Uterus (tissue), 4 donors: ENCODE data around the gene RASAL2. TPM values are rescaled to one million over a fixed set of nuclear protein-coding genes. Genes with fewer than 3 reads are reported as not detected.

Experiments used
- DNase-seq, 2 donors: peaks; one replicate each; pipeline ENCODE4 v3.0.0-alpha.2; 2019 to 2020
- H3K27ac ChIP-seq, 2 donors: fragments of 200-600 bp; sonication (generic); 1 replicate in 1 of 2; 2 replicates in 1 of 2; pipeline ENCODE4 v1.5.1; 2016 to 2018
- H3K27me3 ChIP-seq, 2 donors: fragments of 200-600 bp; sonication (generic); one replicate each; pipeline ENCODE4 v1.5.1; 2018 to 2019; ENCODE audit warnings: control low read depth in 1 of 2
- H3K36me3 ChIP-seq, 2 donors: fragments of 200-600 bp; sonication (generic); one replicate each; pipeline ENCODE4 v1.5.1; 2019; ENCODE audit warnings: control low read depth in 1 of 2
- H3K4me1 ChIP-seq, 2 donors: fragments of 200-600 bp; sonication (generic); one replicate each; pipeline ENCODE4 v1.5.1; 2018 to 2019; ENCODE audit warnings: control low read depth in 1 of 2
- H3K4me3 ChIP-seq, 2 donors: fragments of 200-600 bp; sonication (generic); 1 replicate in 1 of 2; 2 replicates in 1 of 2; pipeline ENCODE4 v1.5.1; 2018 to 2019; ENCODE audit warnings: mild to moderate bottlenecking in 1 of 2
- H3K9me3 ChIP-seq, 2 donors: fragments of 200-600 bp; sonication (generic); one replicate each; pipeline ENCODE4 v1.5.1; 2019; ENCODE audit warnings: control low read depth in 1 of 2
- POLR2A ChIP-seq, 2 donors: fragments of 450-650 bp; IDR thresholded peaks; one replicate each; pipeline ENCODE4 v1.6.1; 2016; ENCODE audit warnings: antibody characterized with exemption in 2 of 2, mild to moderate bottlenecking in 1 of 2, moderate library complexity in 1 of 2
- intact Hi-C: fragments of 100-400 bp; cut with DNase I; formaldehyde crosslinking; loops from one replicate; pipeline ENCODE4 v1.15.1; 2023; ENCODE audit warnings: low total_unique reads
- total RNA-seq, 4 donors: library from RNA; depleted of rRNA in 3 of 4; stranded (reverse); fragments of >200 nt in 3 of 4; gene quantifications; one replicate each; pipeline versions ENCODE4 v1.1.0 to v1.2.4, GENCODE V29; 2014 to 2023
- TF ChIP-seq, protein P1 (sequence below), 4 experiments: fragments of 200-600 bp in 2 of 4; fragments of 450-650 bp in 2 of 4; sonication (generic) in 2 of 4; IDR thresholded peaks; one replicate each; pipeline ENCODE4 v1.5.1; 2016 to 2019; ENCODE audit warnings: antibody characterized with exemption in 4 of 4, mild to moderate bottlenecking in 2 of 4, moderate library complexity in 1 of 4
- donor health status: DM: yes; HTN: yes; CAD: no.

Gene RASAL2
- total RNA-seq, 4 donors from 2014 or later: 10.0 to 42.5 (median 29.8) TPM

DNA sequence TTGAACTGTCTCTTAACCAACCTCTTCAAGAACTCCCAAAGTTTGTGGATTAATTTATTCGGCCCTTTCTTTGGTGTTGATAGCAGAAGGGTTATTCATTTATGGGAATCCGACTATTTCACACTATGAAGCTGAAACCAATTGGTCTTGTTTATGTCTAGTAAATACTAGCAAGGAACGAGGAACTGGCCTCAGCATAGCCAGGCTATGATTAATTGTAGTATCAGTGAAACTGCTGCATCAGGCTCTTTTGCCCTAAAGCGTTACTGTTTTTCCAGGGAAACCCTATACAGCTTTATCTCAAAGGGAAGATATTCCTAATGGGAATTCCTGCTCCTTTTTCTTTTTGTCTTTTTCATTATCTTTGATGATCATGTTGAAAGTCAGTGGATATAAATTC lies 367.8 kb downstream of the RASAL2 start:
- H3K4me1 ChIP-seq: no peaks in the 10 kb centered on the region
- no peak overlapping the region for H3K27ac ChIP-seq
- H3K4me3 ChIP-seq: no peak overlapping the region
- DNase-seq: no peak
- intact Hi-C loops: no loop called here
- TF ChIP-seq, protein P1, sequence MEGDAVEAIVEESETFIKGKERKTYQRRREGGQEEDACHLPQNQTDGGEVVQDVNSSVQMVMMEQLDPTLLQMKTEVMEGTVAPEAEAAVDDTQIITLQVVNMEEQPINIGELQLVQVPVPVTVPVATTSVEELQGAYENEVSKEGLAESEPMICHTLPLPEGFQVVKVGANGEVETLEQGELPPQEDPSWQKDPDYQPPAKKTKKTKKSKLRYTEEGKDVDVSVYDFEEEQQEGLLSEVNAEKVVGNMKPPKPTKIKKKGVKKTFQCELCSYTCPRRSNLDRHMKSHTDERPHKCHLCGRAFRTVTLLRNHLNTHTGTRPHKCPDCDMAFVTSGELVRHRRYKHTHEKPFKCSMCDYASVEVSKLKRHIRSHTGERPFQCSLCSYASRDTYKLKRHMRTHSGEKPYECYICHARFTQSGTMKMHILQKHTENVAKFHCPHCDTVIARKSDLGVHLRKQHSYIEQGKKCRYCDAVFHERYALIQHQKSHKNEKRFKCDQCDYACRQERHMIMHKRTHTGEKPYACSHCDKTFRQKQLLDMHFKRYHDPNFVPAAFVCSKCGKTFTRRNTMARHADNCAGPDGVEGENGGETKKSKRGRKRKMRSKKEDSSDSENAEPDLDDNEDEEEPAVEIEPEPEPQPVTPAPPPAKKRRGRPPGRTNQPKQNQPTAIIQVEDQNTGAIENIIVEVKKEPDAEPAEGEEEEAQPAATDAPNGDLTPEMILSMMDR (IDR thresholded peaks at IDR 0.05): no peak
- no peak for TF ChIP-seq POLR2A (IDR thresholded peaks at IDR 0.05)
- no peaks in the 10 kb centered on the region for H3K27me3 ChIP-seq
- no peaks in the 10 kb centered on the region for H3K36me3 ChIP-seq
- no peaks in the 10 kb centered on the region for H3K9me3 ChIP-seq

DNA sequence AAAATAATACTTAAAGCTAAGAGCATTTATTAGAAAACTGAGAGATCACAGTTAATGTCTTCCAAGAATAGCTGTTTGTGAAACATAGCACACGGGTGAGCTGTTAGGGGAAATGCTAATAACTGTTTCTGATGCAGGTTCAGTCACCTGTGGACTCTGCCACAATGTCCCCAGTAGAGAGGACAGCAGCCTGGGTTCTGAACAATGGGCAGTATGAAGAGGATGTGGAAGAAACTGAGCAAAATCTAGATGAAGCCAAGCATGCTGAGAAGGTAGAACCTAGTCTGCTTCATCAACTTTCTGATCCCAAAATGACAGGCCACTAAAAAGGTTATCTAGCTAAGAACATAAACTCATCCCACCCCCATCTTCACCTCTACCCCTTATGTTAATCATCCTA lies 370.2 kb downstream of the RASAL2 start:
- Histone ChIP-seq H3K27ac (no peak overlapping the region), H3K9me3 (no peaks in the 10 kb centered on the region), H3K4me1 (no peaks in the 10 kb centered on the region), H3K27me3 (no peaks in the 10 kb centered on the region), H3K36me3 (no peaks in the 10 kb centered on the region), H3K4me3 (no peak overlapping the region)
- intact Hi-C loops: no loop called here
- TF ChIP-seq POLR2A (IDR thresholded peaks at IDR 0.05): no peak
- TF ChIP-seq, protein P1 (IDR thresholded peaks at IDR 0.05): no peak
- no peak for DNase-seq

DNA sequence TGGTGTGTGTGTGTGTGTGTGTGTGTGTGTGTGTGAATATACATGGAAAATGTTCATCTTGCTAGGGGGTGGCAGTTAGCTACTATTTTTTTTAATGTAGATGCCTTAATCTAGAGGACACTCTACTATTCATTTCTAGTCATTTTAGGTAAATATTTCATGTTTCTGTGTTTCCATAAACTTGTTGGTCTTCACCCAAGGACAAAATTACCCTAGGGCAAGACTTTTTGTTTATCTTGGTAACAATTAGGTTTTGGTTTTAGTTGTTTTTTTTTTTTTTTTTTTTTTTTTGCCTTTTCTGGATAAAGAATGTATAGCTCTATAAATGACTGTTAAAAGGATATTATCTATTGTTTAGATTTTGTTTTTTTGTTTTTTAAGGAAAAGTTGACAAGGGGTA lies 370.7 kb downstream of the RASAL2 start:
- intact Hi-C loops: no loop called here
- no peak overlapping the region for H3K4me3 ChIP-seq
- H3K27ac ChIP-seq: no peak overlapping the region
- no peaks in the 10 kb centered on the region for H3K27me3 ChIP-seq
- no peak for TF ChIP-seq POLR2A (IDR thresholded peaks at IDR 0.05)
- TF ChIP-seq, protein P1 (IDR thresholded peaks at IDR 0.05): no peak
- DNase-seq: no peak
- no peaks in the 10 kb centered on the region for H3K36me3 ChIP-seq
- H3K9me3 ChIP-seq: no peaks in the 10 kb centered on the region
- H3K4me1 ChIP-seq: no peaks in the 10 kb centered on the region

DNA sequence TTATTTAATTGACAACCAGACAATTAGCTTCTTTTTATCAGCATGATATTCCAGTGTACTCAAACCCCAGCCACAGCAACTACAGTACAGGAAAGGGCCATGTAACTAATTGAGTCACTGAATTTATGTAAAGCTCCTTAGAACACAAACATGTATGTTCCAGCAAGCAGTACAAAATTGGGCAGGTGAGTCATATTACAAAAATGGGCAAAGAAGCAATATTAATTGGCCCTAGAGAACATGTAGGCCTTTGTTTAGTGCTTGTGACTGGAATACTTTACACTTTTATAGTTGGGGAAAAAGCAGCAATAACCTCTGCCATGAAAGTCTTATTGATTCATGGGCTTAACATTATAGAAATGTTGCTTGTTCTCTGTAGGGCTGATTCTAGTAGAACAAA lies 371.1 kb downstream of the RASAL2 start:
- H3K9me3 ChIP-seq: no peaks in the 10 kb centered on the region
- H3K36me3 ChIP-seq: no peaks in the 10 kb centered on the region
- no peak for TF ChIP-seq POLR2A (IDR thresholded peaks at IDR 0.05)
- TF ChIP-seq, protein P1 (IDR thresholded peaks at IDR 0.05): no peak
- no peak overlapping the region for H3K4me3 ChIP-seq
- no peak overlapping the region for H3K27ac ChIP-seq
- no peak for DNase-seq
- H3K27me3 ChIP-seq: no peaks in the 10 kb centered on the region
- intact Hi-C loops: no loop called here
- H3K4me1 ChIP-seq: no peaks in the 10 kb centered on the region

DNA sequence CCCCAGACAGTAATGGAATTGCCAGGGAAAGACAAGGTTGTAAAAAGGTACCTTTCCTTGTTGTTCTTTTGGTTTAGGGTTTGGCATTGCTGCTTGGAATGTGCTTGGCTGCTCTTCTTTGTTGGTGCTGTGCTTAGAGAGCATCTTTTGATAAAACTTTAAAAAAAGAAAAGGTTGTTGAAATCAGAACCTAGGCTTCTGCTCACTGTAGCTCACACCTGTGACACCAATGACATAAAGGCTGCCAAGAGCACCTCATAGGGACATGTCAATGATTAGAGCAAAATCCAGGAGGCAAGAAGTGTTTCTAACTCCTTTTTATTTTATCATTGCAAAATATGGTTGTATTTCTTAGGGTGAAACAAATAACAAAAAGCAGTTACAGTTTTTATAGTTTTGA lies 373.9 kb downstream of the RASAL2 start:
- no peaks in the 10 kb centered on the region for H3K9me3 ChIP-seq
- no peaks in the 10 kb centered on the region for H3K36me3 ChIP-seq
- H3K4me1 ChIP-seq: no peaks in the 10 kb centered on the region
- H3K4me3 ChIP-seq: no peak overlapping the region
- DNase-seq: no peak
- TF ChIP-seq, protein P1 (IDR thresholded peaks at IDR 0.05): no peak
- TF ChIP-seq POLR2A (IDR thresholded peaks at IDR 0.05): no peak
- H3K27ac ChIP-seq: no peak overlapping the region
- H3K27me3 ChIP-seq: no peaks in the 10 kb centered on the region
- intact Hi-C loops: no loop called here
